ENCODE data around the gene HTR3E.
"Not testable (repeated sequence)": the region's sequence is repeated elsewhere in the genome, so short reads cannot be mapped to it uniquely, and the experiment has no call there.

Gene HTR3E

DNA sequence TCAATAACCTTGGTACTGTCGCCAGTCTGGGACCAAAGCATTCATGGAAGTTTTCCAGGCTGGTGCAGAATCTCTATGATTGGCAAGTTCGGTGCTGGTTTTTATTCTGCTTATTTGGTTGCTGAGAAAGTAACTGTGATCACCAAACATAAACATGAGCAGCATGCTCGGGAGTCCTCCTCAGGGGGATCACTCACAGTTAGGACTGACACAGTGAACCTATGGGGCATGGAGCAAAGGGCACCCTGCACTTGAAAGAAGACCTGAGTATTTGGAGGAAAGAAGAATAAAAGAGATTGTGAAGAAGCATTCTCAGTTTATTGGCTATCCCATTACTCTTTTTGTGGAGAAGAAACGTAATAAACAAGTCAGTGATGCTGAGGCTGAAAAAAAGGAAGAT lies 19.2 kb downstream of the HTR3E start:
- DNase-seq (ENCODE audit: low spot score): no peak

DNA sequence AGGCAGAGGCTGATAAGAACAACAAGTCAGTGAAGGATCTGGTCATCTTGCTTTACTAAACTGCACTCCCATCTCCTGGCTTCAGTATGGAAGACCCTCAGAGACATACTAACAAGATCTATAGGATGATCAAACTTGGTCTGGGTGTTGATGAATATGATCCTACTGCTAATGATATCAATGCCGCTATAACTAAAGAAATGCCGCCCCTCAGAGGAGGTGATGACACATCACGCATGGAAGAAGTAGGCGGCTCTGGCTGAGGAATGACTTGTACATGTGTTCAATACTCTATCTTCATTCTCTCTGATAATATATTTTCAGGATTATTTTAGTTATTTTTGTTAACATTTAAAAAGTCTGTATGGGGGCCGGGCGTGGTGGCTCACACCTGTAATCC lies 20.8 kb downstream of the HTR3E start:
- no peak for DNase-seq (ENCODE audit: low spot score)

DNA sequence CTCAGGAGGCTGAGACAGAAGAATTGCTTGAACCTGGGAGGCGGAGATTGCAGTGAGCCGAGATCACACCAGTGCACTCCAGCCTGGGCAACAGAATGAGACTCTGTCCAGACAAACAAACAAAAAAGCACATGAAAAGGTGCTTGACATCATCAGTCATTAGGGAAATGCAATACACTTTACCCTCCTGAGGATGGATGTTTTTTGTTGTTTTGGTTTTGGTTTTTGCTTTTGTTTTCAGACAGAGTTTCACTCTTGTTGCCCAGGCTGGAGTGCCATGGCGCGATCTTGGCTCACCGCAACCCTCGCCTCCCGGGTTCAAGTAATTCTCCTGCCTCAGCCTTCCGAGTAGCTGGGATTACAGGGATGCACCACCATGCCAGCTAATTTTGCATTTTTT lies 24.2 kb downstream of the HTR3E start:
- not testable (repeated sequence) for DNase-seq (ENCODE audit: low spot score)

DNA sequence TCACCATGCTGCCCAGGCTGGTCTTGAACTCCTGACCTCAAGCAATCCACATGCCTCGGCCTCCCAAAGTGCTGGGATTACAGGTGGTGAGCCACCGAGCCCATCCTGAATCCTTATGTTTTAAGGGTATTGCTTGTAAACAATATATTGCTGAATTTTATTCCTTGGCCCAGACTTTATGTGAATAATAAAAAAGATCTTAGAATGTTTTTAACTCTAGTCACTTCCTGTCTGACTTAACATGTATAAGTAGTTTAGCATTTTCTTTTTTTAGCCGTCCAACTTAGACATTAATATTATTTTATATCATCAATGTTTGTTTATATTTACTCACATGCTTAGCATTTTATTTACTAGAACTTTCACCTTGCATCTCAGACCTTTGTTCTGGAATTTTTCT lies 29.1 kb downstream of the HTR3E start:
- DNase-seq (ENCODE audit: low spot score): no peak

DNA sequence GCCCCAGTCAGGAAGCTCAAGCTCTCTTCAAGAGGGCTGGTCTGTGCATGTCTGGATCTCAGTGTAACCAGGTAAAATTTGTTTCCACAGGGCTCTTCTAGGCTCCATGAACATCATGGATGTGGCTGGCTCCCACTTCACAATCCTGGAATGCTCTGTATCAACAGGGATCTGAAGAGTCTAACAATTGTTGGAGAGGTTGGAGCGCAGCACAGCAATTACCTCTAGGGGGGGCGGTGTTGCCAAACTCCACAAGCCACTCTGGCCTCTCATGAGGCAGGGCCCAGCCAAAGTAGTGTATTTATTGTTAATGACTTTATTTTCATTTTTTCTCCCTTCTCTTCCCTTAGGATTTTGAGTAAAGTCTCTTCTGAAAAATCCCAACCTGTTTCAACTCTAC lies 32.1 kb downstream of the HTR3E start:
- no peak for DNase-seq (ENCODE audit: low spot score)

DNA sequence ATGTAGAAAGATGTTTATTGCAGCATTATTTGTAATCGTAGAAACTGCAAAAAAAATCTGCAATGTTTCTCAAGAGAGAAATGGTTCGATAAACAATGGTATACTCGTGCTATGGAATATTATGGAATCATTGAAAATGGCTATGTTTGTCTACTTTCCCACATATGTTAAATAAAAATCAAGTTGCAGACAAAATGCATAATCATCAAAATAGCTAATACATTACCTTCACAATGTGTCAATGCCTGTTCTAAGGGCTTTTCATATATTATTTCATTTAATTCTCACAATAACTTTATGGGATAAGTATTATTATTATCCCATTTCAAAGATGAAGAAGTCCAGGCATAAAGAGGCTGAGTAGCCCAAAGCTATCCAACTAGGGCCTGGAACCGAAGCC lies 36.1 kb downstream of the HTR3E start:
- no peak for DNase-seq (ENCODE audit: low spot score)

DNA sequence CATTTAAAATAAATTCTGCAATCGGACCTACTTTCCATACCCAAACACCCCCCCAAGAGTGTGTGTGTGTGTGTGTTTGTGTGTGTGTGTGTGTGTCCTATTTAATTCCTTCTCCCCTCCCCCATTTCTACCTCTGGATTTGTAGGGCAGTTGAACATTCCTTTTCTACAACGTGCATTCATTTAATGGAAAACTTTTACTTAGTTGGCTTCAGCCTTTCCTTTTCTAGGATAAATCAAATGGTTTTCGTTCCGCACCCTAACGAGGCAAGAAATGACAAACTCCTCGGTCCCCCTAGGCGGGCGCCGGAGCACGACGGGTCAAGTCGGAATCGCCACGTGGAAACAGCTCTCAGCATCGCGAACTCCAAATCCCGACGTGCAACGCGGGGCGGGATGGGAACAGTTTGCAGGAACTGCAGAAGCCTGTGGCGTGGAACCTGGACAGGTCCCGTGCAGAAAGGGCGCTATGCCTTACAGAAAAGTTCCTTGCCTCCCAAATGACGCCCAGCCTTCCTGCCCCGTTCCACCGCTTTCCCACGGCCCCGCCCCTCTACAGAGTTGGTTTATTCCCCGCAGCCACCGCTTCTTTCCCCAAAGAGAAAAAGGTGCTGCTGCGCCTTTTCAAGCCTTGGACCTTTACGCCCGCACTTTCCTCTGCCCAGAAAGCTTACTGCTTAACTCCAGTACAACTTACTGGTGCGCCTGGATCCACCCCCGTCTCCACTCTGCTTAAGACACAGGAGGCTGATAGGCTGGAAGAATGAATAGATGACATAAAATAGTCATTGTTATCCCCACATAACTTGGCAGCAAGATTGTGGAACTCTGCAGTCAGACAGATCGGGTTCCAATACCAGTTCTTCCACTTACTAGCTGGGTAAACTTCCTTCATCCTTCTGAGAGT lies 37.2 kb downstream of the HTR3E start:
- DNase-seq (ENCODE audit: low spot score): peak; percentile 30

DNA sequence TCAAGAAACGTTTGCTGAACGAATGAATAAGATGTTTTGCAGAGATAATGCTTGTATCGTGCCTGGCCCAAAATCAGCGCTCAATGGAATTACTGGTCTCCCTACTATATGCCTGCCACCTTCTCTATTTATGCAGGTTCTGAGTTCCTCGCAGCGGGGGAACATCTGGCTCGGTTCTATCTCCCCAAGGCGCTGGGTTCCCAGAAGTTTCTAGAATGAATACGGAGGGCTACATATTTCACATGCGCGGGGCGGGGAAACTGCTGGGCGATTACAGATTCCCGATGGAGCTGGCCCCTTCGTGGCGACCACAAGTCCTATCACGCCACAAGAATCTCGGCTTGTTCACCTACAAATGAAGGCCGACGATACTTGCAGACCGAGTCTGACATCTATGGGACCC lies 37.9 kb downstream of the HTR3E start:
- DNase-seq (ENCODE audit: low spot score): no peak

DNA sequence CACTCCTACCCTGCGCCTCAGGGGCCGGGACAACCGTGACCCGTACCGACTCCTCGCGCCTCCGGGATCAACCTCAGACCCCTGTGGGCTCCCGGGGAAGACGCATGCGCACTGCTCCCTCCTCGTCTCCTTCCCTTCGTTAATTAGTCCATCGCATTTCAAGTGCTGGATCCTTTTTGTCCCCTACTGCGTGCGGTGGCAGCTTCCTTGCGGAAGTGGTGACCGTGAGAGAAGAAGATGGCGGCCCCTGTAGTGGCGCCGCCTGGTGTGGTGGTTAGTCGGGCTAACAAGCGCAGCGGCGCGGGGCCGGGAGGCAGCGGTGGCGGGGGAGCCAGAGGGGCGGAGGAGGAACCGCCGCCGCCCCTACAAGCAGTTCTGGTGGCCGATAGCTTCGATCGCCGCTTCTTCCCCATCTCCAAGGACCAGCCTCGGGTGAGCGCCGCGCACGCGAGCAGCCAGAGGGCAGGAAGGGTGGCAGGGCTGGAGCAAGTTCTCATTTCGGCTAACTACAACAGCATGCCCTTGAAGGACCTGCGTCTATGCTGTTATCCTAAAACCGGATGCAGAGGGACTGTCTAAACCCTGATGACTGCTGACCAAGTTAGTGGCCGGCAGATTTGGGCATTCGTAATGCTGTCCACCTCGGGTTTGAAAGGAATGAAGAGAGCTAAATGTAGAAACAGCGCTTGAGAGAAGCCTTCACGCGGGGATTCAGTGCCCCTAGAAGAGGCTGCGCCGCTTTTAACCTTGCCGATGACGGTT lies 38.5 kb downstream of the HTR3E start, which contains the start of gene EIF2B5:
TSS of gene EIF2B5 (plus strand) at position 210 of the 762 bp plus-strand sequence. CDS start at position 238, 28 bp downstream.
- peak; percentile 88 for DNase-seq (ENCODE audit: low spot score)

DNA sequence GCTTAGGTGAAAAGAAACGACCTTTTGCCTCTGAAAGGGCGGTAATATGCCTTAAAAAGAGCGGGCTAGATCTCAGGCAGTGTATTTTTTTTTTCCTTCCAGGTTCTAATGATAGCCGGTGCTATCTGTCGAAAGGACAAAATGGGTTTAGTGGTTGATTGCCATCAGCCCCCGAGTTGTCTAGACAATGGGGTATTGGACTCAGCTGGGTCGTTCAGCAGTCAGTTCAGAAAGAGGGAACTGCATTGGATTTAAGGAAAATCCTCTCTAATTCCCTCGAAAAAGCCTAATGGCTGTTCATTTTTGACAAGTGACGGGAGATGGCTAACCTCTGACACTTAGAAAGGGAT lies 39.0 kb downstream of the HTR3E start:
- DNase-seq (ENCODE audit: low spot score): no peak

DNA sequence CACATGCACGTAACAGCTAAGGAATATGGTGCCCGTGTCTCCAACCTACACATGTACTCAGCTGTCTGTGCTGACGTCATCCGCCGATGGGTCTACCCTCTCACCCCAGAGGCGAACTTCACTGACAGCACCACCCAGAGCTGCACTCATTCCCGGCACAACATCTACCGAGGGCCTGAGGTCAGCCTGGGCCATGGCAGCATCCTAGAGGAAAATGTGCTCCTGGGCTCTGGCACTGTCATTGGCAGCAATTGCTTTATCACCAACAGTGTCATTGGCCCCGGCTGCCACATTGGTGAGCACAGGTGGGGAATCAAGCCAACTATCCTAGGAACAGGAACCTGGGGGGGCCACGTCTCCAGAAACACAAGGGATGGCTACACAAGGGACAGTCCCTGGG lies 43.6 kb downstream of the HTR3E start:
- no peak for DNase-seq (ENCODE audit: low spot score)

DNA sequence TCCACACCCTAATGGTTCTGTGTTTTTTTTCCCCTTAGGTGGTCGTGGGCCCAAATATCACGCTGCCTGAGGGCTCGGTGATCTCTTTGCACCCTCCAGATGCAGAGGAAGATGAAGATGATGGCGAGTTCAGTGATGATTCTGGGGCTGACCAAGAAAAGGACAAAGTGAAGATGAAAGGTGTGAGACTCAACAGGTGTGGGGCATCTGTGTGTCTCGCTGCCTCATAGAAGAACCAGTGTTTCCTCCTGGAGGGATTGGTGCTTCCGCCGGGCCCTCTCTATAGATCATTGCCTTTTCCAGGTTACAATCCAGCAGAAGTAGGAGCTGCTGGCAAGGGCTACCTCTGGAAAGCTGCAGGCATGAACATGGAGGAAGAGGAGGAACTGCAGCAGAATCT lies 45.3 kb downstream of the HTR3E start:
- DNase-seq (ENCODE audit: low spot score): no peak

DNA sequence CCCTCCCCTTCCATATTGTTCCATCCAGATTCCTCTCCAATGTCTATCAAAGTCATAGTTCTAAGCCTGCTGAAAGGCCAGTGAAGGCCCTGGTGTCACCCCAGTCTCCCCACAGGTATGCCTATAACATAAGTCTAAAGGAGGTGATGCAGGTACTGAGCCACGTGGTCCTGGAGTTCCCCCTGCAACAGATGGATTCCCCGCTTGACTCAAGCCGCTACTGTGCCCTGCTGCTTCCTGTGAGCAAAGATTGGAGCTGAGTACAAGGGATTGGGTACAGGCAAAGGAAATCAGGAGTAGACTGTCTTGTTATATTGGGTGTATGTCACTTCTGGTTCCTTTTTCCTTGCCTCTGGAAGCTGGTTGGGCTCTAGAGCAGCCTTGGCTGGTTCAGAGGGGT lies 46.5 kb downstream of the HTR3E start:
- no peak for DNase-seq (ENCODE audit: low spot score)

DNA sequence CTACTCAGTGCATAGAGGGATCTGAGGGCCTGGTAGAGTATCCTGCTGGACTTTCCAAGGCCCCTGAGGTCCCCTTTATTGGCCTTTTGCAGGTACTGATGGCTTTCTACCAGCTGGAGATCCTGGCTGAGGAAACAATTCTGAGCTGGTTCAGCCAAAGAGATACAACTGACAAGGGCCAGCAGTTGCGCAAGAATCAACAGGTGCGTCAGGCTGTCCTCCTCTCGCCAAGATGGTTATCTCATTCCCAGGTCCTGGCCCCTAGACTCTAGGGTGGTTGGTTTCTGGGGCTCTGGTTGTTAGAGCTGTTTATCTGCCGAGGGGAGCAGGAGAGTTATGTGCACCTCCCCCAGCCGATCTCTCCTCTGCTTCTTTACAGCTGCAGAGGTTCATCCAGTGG lies 47.6 kb downstream of the HTR3E start:
- no peak for DNase-seq (ENCODE audit: low spot score)

DNA sequence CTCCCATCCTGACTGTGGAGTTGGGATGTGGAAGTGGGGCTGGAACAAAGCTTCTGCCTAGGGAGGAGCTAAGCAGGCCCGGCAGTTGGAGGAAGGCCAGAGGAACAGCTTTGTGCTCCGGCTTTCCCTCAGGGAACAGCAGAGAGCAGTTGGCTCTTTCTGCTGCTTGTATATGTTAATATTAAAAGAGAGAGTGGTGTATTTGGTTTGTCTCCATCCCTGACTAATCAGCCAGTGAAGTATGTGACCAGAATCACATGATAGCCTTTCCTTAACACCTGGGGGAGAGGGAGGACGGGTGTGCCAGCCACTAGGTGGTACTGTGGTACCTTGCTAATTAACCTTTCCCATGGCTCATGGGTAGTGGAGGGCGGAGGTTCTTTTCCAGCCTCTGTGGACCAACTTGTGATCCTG lies 48.3 kb downstream of the HTR3E start:
- peak; percentile 27 for DNase-seq (ENCODE audit: low spot score)

DNA sequence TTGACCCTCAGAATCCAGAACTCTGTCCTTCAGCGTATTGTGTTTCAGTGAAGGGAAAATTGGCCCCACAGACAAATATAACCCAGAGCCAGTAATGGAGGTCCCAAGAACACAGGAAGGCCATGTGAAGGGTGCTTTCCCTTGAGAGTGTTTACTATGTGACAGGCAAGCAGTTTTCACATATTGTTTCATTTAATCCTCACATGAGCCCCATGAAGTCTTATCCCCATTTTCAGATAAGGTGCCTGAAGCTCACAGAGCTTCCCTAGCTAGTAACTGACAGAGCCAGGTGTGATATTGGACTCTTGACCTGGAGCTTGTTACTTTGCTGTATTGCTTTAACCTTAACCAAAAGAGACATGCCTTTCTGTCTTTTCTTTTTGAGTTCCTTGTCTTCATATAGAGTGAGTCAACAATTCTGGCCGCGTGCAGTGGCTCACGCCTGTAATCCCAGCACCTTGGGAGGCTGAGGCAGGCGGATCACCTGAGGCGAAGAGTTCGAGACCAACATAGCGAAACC lies 48.9 kb downstream of the HTR3E start:
- no peak for DNase-seq (ENCODE audit: low spot score)

DNA sequence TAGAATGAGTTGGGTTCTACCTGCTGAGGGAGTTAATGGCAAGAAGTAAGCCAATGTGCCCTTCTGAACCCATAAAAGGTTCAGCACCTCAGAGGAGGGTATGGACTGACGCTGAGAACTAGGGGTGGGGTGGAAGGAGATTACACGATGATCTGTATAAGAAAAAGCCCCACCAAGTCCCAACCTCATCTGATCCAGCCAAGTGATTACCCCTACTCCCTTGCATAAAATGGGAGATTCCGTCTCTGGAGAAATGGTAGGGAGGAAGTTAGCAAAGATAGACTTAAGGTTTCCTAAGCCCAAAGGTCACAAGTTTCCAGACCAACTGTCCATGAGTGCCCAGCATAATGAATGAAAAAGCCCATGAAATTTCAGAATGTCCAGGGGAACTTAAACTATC lies 51.2 kb downstream of the HTR3E start:
- no peak for DNase-seq (ENCODE audit: low spot score)

DNA sequence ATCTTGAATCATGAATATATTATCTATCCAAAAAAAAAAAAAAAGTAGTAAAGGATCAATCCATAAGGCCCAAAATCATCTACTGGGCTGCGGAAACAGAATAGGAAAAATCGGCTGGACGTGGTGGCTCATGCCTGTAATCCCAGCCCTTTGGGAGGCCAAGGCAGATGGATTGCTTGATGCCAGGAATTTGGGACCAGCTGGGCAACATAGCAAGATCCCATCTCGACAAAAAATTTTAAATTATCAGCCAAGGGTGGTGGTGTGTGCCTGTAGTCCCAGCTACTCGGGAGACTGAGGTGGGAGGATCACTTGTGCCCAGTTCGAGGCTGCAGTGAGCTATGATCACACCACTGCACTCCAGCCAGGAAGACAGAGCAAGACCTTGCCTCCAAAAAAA lies 52.3 kb downstream of the HTR3E start:
- no peak for DNase-seq (ENCODE audit: low spot score)

DNA sequence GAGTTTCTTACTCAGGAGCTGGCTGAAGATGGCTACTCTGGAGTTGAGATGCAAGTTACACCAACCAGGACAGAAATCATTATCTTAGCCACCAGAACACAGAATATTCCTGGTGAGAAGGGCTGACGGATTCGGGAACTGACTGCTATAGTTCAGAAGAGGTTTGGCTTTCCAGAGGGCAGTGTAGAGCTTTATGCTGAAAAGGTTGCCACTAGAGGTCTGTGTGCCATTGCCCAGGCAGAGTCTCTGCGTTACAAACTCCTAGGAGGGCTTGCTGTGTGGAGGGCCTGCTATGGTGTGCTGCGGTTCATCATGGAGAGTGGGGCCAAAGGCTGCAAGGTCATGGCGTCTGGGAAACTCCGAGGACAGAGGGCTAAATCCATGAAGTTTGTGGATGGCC lies 52.9 kb downstream of the HTR3E start:
- DNase-seq (ENCODE audit: low spot score): not testable (repeated sequence)

DNA sequence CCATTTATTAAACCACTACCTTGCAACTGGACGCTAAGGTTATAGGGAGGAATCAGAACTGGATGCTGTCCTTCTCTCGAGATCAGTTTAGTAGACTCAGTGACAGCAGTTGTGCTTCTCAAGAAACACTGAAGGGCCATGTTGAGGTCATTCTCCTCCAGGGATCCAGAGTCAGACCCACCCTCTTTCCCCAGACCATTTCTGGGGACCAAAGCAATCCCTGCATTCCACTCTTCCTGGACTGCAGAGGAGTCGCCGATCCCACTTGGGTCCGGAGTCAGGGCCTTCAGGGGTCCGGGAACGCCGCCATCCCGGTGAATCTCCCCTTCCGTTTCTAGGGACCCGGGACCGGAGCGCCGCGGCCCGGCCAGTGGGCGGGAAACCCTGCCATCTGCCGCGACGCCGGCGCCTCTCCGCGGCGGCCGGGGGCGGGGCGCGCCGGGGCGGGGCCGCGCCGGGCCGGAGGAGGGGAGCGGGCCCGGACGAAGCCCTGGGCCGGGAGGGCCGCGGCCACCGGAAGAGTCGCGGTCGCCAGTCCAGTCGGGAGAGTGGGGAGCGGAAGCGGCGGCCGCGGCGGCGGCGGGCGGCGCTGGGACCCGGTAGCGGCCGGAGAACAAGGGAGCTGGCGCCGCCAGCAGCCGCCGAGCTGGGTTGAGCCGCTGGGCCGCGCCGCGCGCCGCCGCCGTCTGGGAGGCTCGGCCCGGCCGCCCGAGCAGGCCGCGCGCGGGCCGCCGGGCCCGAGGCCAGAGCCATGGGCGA lies 58.2 kb downstream of the HTR3E start, which contains the start of gene DVL3:
TSS of gene DVL3 (plus strand) at position 493 of the 759 bp plus-strand sequence. CDS start at position 752, 259 bp downstream.
- DNase-seq (ENCODE audit: low spot score): peak; percentile 18

DNA sequence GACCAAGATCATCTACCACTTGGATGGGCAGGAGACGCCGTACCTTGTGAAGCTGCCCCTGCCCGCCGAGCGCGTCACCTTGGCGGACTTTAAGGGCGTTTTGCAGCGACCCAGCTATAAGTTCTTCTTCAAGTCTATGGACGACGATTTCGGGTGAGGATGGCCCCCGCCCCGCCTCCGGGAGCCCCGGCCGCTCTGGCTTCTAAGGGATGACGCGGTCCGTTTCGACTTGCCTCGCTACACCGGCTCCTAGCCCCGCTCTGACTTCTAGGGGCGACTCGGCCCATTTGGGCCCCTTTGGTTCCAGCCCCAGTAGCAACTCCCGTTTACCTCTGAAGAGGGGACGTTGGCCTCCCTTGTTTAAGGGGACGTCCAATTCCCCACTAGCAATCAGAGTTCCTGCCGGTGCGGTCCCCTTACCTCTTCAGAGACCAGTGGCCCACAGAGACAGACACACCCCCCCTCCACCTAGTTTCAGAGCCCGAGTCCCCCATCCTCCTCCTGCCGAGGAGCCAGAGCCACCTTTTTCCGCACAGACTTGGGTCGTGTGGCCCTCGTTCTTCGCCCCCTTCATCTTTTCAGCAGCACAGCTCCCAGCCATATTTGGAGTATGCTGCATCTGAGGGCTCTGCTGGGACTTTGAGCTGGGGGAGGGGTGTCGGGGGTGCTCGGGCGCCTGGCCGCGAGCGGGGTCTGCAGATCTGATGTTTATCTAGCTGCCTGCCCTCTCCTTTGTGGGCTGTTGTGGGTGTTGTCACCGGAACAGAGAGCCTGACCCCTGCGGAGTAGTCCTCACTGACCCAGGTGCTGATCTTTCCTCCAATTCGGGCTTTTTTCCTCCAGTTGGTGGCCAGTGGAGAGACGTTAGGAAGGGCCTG lies 59.0 kb downstream of the HTR3E start:
- DNase-seq (ENCODE audit: low spot score): peak; percentile 23

Measured in CD4-positive, alpha-beta T cell treated with Interleukin-6 at 100 ng/mL for 8 hours (primary cell).